Liver (tissue), 3 donors: ENCODE measurements around the gene DACH1.

ENCODE experiments used
- CTCF ChIP-seq: fragments of 150-350 bp; IDR thresholded peaks from 2 replicates; pipeline ENCODE4 v1.5.1; 2017; ENCODE audit warnings: improper control_type of control experiment, low read depth, low read length; ENCODE audit not compliant: missing input control
- TAF1 ChIP-seq: conservative IDR thresholded peaks from 2 replicates; pipeline ENCODE4 v1.6.1; 2016; ENCODE audit warnings: antibody characterized with exemption, mild to moderate bottlenecking
- donor health status: healthy.
- donor health status: healthy.

- TF ChIP-seq CTCF (no peak), TAF1 (no peak)
Observed at GRCh38 chr13:71681901-71682613, 184.9 kb downstream of the DACH1 start.
